ENCODE measurements around the gene ZNF80. TPM values are rescaled to one million over a fixed set of nuclear protein-coding genes. Genes with fewer than 3 reads are reported as not detected.
A peak's percentile ranks its signal among the peaks of the same experiment; 100 is the strongest.

Gene ZNF80
- total and polyA plus RNA-seq, 2 donors (not counting 3 experiments of a cell fraction or from before 2014, with no cell fraction given) = not detected

DNA sequence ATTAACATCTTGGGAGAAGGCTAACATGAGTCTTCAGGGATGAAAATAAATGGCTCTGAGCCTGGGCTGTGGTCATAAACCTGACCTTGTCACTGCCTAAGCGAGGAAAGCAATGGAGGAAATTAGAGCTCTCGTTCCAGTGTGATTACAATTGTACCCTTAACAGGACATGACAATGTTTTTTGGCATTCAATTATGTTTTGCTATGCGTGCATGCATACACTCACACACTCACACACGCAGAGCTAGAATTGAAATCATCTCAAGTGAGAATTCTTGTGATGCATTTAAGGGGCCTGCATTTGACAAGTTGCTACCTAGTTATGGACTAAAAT is 24.1 kb downstream of the ZNF80 start:
- dilution Hi-C loops (cut with MboI; ENCODE audit: extremely low pct_ligation_motif_present, low sequenced_read_pairs) = no loop called here
- DNase-seq (ENCODE audit: low read depth, low spot score) (peak; percentile 82), FAIRE-seq (peak; percentile 91)
- Histone ChIP-seq H2AFZ (ENCODE audit: low read depth, low read length) (peak overlapping the region; percentile 10), H3K27me3 (ENCODE audit: control insufficient read depth in 2 of 2, insufficient read depth in 2 of 2, low read length in 2 of 2) (no peaks in the 10 kb centered on the region), H3K9ac (replicated peaks; ENCODE audit: extremely low read depth, insufficient read depth, low read length) (peak overlapping the region; percentile 64), H3K4me2 (ENCODE audit: insufficient read depth, low read length) (peak overlapping the region; percentile 46), H3K4me3 (replicated peaks in 1 of 3; ENCODE audit: insufficient read depth in 1 of 3, low read depth in 1 of 3, low read length in 3 of 3) (peak overlapping the region in 1 of 3 experiments; percentile 29), H3K4me1 (ENCODE audit: control insufficient read depth, extremely low read depth, insufficient read depth, low read length) (peaks cover 44% of the 10 kb centered on the region), H3K9me3 (replicated peaks; ENCODE audit: control insufficient read depth, insufficient read depth, low read length) (no peaks in the 10 kb centered on the region), H4K20me1 (replicated peaks; ENCODE audit: control insufficient read depth, extremely low read depth, insufficient read depth, low read length) (no peaks in the 10 kb centered on the region), H3K9me1 (replicated peaks; ENCODE audit: control insufficient read depth, extremely low read depth, insufficient read depth, low read length) (no peaks in the 10 kb centered on the region), H3K79me2 (ENCODE audit: control insufficient read depth, insufficient read depth, low read length) (no peaks in the 10 kb centered on the region), H3K27ac (ENCODE audit: insufficient read depth, low read depth, low read length) (peak overlapping the region; percentile 70), H3K36me3 (ENCODE audit: control insufficient read depth in 2 of 2, extremely low read depth in 1 of 2, insufficient read depth in 2 of 2, low read length in 2 of 2) (no peaks in the 10 kb centered on the region)
- TF ChIP-seq MYC (IDR thresholded peaks at IDR 0.05; ENCODE audit: low read depth, low read length) = no peak
- no peak for TF ChIP-seq EZH2 (IDR thresholded peaks at IDR 0.05; ENCODE audit: borderline replicate concordance, low read depth, low read length, severe bottlenecking)
- TF ChIP-seq POLR2A (IDR thresholded peaks at IDR 0.05; ENCODE audit: low read depth, low read length) = peak; percentile 41
- TF ChIP-seq GATA2 (IDR thresholded peaks at IDR 0.05; ENCODE audit: insufficient read depth, insufficient read length, low read depth, low read length) = peak; percentile 85
- peak; percentile 67 for TF ChIP-seq JUN (IDR thresholded peaks at IDR 0.05; ENCODE audit: borderline replicate concordance, insufficient read depth, insufficient read length, low read depth)
- TF ChIP-seq POLR2AphosphoS5 (IDR thresholded peaks at IDR 0.05; ENCODE audit: insufficient read depth, low read depth, low read length) = peak; percentile 60
- peak; percentile 57 for TF ChIP-seq FOS (IDR thresholded peaks at IDR 0.05; ENCODE audit: borderline replicate concordance, insufficient read depth, low read length)
- POLR2A ChIA-PET = no interaction called here
- BruUV-seq (replicated peaks) = no TSS peak
- intact Hi-C loops (cut with micrococcal nuclease) = loop anchor here (2.0 to 10.0 kb wide), 2 partner anchors 60 to 1442 kb away; no protein-coding TSS in a partner anchor
- CTCF ChIA-PET = interaction anchor here (0.6 to 3.3 kb wide), 13 partner anchors 9 to 370 kb away, joined by 3 to 15 read pairs (median 3); partner anchors contain the start of gene DRD3

DNA sequence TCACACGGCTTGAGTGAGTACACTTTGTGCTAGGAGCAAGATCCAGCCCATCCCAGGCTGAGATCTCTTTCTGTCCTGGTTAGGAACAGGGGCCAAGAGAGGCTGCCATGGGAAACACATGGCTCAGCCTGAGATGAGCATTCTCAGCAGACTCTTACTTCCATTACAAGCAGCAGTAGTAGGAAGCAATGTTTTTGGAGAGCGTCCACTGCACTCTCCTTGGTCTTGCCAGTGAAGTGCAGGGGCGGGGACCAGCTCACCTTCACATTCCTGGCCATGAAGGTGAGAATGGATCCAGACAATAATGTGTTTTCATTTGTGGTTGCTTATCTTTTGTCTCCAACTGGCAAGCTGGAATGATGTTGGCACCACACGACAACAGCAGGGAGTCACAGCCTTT is 24.7 kb downstream of the ZNF80 start:
- dilution Hi-C loops (cut with MboI; ENCODE audit: extremely low pct_ligation_motif_present, low sequenced_read_pairs) (no loop called here), intact Hi-C loops (cut with micrococcal nuclease) (loop anchor here (2.0 to 10.0 kb wide), 2 partner anchors 60 to 1442 kb away; no protein-coding TSS in a partner anchor)
- H3K27me3 ChIP-seq (ENCODE audit: control insufficient read depth in 2 of 2, insufficient read depth in 2 of 2, low read length in 2 of 2) = no peaks in the 10 kb centered on the region
- no peak overlapping the region for H2AFZ ChIP-seq (ENCODE audit: low read depth, low read length)
- no peak for FAIRE-seq
- no TSS peak for BruUV-seq (replicated peaks)
- ChIA-PET POLR2A (no interaction called here), CTCF (interaction anchor here (1.0 to 3.3 kb wide), 5 partner anchors 8 to 368 kb away, joined by 3 to 15 read pairs (median 7); no protein-coding TSS in a partner anchor)
- H3K27ac ChIP-seq (ENCODE audit: insufficient read depth, low read depth, low read length) = peak overlapping the region; percentile 70
- H4K20me1 ChIP-seq (replicated peaks; ENCODE audit: control insufficient read depth, extremely low read depth, insufficient read depth, low read length) = no peaks in the 10 kb centered on the region
- peak overlapping the region; percentile 46 for H3K4me2 ChIP-seq (ENCODE audit: insufficient read depth, low read length)
- TF ChIP-seq GATA2 (IDR thresholded peaks at IDR 0.05; ENCODE audit: insufficient read depth, insufficient read length, low read depth, low read length) = no peak
- TF ChIP-seq FOS (IDR thresholded peaks at IDR 0.05; ENCODE audit: borderline replicate concordance, insufficient read depth, low read length) = no peak
- no peak for TF ChIP-seq POLR2A (IDR thresholded peaks at IDR 0.05; ENCODE audit: low read depth, low read length)
- TF ChIP-seq, protein P1, sequence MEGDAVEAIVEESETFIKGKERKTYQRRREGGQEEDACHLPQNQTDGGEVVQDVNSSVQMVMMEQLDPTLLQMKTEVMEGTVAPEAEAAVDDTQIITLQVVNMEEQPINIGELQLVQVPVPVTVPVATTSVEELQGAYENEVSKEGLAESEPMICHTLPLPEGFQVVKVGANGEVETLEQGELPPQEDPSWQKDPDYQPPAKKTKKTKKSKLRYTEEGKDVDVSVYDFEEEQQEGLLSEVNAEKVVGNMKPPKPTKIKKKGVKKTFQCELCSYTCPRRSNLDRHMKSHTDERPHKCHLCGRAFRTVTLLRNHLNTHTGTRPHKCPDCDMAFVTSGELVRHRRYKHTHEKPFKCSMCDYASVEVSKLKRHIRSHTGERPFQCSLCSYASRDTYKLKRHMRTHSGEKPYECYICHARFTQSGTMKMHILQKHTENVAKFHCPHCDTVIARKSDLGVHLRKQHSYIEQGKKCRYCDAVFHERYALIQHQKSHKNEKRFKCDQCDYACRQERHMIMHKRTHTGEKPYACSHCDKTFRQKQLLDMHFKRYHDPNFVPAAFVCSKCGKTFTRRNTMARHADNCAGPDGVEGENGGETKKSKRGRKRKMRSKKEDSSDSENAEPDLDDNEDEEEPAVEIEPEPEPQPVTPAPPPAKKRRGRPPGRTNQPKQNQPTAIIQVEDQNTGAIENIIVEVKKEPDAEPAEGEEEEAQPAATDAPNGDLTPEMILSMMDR (IDR thresholded peaks at IDR 0.05; ENCODE audit: extremely low read depth in 1 of 2, insufficient read depth in 1 of 2, low read depth in 1 of 2, low read length in 2 of 2) = no peak
- no peak for TF ChIP-seq MYC (IDR thresholded peaks at IDR 0.05; ENCODE audit: low read depth, low read length)
- TF ChIP-seq JUN (IDR thresholded peaks at IDR 0.05; ENCODE audit: borderline replicate concordance, insufficient read depth, insufficient read length, low read depth) = no peak
- TF ChIP-seq, protein P2, sequence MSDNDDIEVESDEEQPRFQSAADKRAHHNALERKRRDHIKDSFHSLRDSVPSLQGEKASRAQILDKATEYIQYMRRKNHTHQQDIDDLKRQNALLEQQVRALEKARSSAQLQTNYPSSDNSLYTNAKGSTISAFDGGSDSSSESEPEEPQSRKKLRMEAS (IDR thresholded peaks at IDR 0.05; ENCODE audit: insufficient read depth, insufficient read length) = no peak
- no peak for TF ChIP-seq POLR2AphosphoS5 (IDR thresholded peaks at IDR 0.05; ENCODE audit: insufficient read depth, low read depth, low read length)
- no peak overlapping the region for H3K9ac ChIP-seq (replicated peaks; ENCODE audit: extremely low read depth, insufficient read depth, low read length)
- H3K4me3 ChIP-seq (replicated peaks in 1 of 3; ENCODE audit: insufficient read depth in 1 of 3, low read depth in 1 of 3, low read length in 3 of 3) = no peak overlapping the region
- H3K9me1 ChIP-seq (replicated peaks; ENCODE audit: control insufficient read depth, extremely low read depth, insufficient read depth, low read length) = no peaks in the 10 kb centered on the region
- no peaks in the 10 kb centered on the region for H3K36me3 ChIP-seq (ENCODE audit: control insufficient read depth in 2 of 2, extremely low read depth in 1 of 2, insufficient read depth in 2 of 2, low read length in 2 of 2)
- H3K79me2 ChIP-seq (ENCODE audit: control insufficient read depth, insufficient read depth, low read length) = no peaks in the 10 kb centered on the region
- H3K9me3 ChIP-seq (replicated peaks; ENCODE audit: control insufficient read depth, insufficient read depth, low read length) = no peaks in the 10 kb centered on the region
- DNase-seq (ENCODE audit: low read depth, low spot score) = no peak
- H3K4me1 ChIP-seq (ENCODE audit: control insufficient read depth, extremely low read depth, insufficient read depth, low read length) = peaks cover 38% of the 10 kb centered on the region

Measured in endothelial cell of umbilical vein (primary cell).